Urinary bladder (tissue), 4 donors: ENCODE measurements around the gene HPSE2. TPM values are rescaled to one million over a fixed set of nuclear protein-coding genes. Genes with fewer than 3 reads are reported as not detected.

ENCODE experiments used
- DNase-seq: peaks from one replicate; pipeline ENCODE4 v3.0.0-alpha.2; 2015; ENCODE audit errors: extremely low spot score
- H3K27ac ChIP-seq: one replicate; pipeline ENCODE4 v1.5.1; 2013; ENCODE audit warnings: low read depth, mild to moderate bottlenecking, moderate library complexity
- H3K36me3 ChIP-seq: one replicate; pipeline ENCODE4 v1.6.1; 2013; ENCODE audit warnings: mild to moderate bottlenecking, moderate library complexity; ENCODE audit not compliant: insufficient read depth
- H3K4me1 ChIP-seq: one replicate; pipeline ENCODE4 v1.6.1; 2013; ENCODE audit warnings: mild to moderate bottlenecking, moderate library complexity; ENCODE audit not compliant: insufficient read depth
- H3K4me3 ChIP-seq: one replicate; pipeline ENCODE4 v1.5.1; 2013; ENCODE audit warnings: low read depth, low read length
- WGBS: extraction: QIAGEN DNeasy Blood & Tissue Kit; methylation state at CpG from one replicate; pipeline ENCODE4 v1.1.7; 2013; 5-methylcytosine and 5-hydroxymethylcytosine counted together
- polyA plus RNA-seq: library from polyadenylated mRNA; stranded (reverse); fragments of 200-250 nt; gene quantifications from one replicate; pipeline ENCODE4 v1.2.3, GENCODE V29; 2013
- total RNA-seq: library from RNA; depleted of rRNA; stranded (reverse); fragments of >200 nt; gene quantifications from one replicate; pipeline ENCODE4 v1.2.3, GENCODE V29; 2014
- donor health status: healthy with polysubstance abuse.
- donor health status: healthy.

The HPSE2 gene
- total and polyA plus RNA-seq, 2 donors = 46.3 to 48.1 TPM

- no peaks in the 10 kb centered on the region for H3K4me1 ChIP-seq
- H3K27ac ChIP-seq = no peak overlapping the region
- no peak for DNase-seq
- H3K36me3 ChIP-seq = peaks cover 16% of the 10 kb centered on the region
- H3K4me3 ChIP-seq = no peak overlapping the region
- 97% methylated on average over 8 of the region's 8 CpGs for WGBS
Measured at GRCh38 chr10:98430427-98430826, 805.2 kb downstream of the HPSE2 start.

- Histone ChIP-seq H3K4me3 (no peak overlapping the region), H3K4me1 (no peaks in the 10 kb centered on the region), H3K36me3 (peaks cover 13% of the 10 kb centered on the region), H3K27ac (no peak overlapping the region)
- no peak for DNase-seq
- WGBS = 95% methylated on average over 22 of the region's 22 CpGs
Measured at GRCh38 chr10:98429320-98430072, 806.2 kb downstream of the HPSE2 start.

DNA sequence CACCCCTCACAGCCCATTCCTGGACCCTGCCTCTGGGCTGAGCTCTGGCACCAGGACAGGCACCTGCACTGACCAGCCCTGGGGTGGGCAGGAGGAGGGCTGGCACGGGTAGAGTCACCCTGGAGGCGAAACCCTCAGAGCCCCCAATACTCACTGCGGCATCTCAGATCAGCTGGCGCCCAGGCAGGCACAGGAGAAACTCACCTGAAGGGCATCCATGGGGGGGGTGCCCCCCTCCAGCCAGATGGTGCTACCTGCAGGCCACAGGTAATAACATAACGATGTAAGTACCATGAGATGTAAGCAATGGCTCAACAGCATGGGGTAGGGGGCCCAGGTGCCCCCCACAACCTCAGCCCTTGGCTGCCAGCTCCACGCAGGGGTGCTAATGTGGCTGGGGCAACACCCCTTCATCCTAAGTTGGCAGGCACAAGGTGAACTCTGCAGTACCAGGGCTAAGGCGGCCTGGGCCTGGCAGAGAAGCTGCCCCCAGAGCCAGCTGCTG is 808.6 kb downstream of the HPSE2 start:
- Histone ChIP-seq H3K27ac (no peak overlapping the region), H3K36me3 (peaks cover 8% of the 10 kb centered on the region), H3K4me1 (no peaks in the 10 kb centered on the region), H3K4me3 (no peak overlapping the region)
- no peak for DNase-seq
- WGBS = 95% methylated on average over 7 of the region's 7 CpGs

DNA sequence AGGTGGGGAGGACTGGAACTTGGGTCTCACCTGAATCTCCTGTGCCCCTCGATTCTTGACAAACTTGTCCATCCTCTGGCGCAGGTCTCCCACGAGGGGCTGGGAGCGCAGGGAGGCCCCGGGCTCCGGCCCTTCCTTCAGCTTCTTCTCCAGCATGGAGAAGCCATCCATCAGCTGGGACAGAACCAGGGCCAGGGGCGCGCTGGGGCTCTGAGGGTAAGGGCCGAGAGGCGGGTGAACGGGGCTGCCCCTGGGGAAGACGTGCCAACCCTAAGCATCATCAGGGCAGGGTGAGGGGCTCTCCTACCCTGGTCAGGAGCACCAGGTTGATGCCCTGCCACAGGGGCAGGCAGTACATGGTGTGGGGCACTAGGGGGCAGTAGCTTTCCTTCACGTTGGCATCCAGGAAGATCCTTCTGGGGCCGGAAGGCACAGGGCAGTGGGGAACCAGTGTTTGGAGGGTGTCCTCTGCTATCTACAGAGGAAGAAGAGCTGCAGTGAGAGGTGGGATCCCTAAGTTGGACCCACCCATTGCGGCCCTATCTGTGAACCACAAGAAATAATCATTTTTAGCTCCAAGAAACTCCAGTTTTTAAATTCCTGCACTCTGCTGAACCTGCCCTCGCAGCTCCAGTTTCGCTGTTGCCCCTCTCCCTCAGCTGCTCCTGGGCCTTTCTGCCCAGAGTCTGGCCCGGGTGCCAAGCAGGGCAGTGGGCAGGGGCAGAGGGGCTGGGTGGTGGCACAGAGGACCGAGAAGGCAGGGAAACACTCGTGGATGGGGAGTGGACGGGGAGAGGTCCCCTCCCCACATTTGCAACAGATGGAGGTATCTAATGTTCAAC is 809.9 kb downstream of the HPSE2 start:
- H3K36me3 ChIP-seq = peaks cover 8% of the 10 kb centered on the region
- H3K27ac ChIP-seq = no peak overlapping the region
- H3K4me1 ChIP-seq = no peaks in the 10 kb centered on the region
- no peak overlapping the region for H3K4me3 ChIP-seq
- WGBS = 92% methylated on average over 21 of the region's 21 CpGs
- no peak for DNase-seq

GRCh38 chr10:98424295-98425254 is 811.1 kb downstream of the HPSE2 start:
- H3K27ac ChIP-seq = no peak overlapping the region
- DNase-seq = no peak
- no peak overlapping the region for H3K4me3 ChIP-seq
- peaks cover 2% of the 10 kb centered on the region for H3K36me3 ChIP-seq
- WGBS = 90% methylated on average over 23 of the region's 23 CpGs
- no peaks in the 10 kb centered on the region for H3K4me1 ChIP-seq

DNA sequence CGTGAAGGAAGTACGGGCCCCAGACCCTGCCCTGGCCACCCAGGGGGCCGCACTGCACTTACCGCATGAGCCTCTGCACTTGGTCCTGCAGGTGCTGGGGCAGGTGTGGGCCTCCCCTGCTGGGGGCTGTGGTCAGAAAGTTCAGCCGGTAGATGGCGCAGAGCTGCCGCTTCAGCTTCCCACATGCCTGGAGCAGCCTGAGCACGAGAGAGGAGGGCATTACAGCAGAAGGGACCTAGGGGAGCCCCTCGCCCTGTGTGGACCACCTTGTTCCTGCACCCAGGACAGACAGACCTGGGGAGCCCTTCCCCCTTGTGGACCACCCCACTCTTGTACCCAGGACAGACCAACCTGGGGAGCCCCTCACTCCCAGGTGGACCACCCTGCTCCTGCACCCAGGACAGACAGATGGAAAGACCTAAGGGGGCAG is 811.9 kb downstream of the HPSE2 start:
- Histone ChIP-seq H3K4me3 (no peak overlapping the region), H3K36me3 (peaks cover 2% of the 10 kb centered on the region), H3K4me1 (no peaks in the 10 kb centered on the region), H3K27ac (no peak overlapping the region)
- WGBS = 80% methylated on average over 9 of the region's 9 CpGs
- DNase-seq = no peak

DNA sequence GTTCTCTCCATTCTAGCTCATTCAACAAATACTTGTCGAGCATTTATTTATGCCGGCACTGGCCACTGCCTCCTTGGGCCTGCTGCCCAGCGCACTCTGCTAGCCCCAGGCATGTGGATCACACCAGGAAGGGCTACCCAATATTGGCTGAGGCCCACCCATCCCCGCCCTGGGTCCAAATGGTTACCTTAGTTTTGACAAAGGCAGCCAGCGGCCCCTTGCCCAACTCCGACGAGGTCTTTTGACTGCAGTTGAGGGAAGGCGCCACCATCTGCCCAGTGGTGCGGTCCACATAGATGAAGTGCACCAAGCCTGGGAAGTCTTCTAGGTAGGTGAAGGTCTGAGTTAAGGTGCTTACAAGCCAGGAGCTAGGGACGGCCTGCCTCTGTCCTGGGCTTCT is 813.5 kb downstream of the HPSE2 start:
- peaks cover 2% of the 10 kb centered on the region for H3K36me3 ChIP-seq
- H3K4me1 ChIP-seq = no peaks in the 10 kb centered on the region
- H3K27ac ChIP-seq = no peak overlapping the region
- no peak overlapping the region for H3K4me3 ChIP-seq
- DNase-seq = no peak
- WGBS = 96% methylated on average over 10 of the region's 10 CpGs

- no peak for DNase-seq
- no peak overlapping the region for H3K4me3 ChIP-seq
- WGBS = 87% methylated on average over 9 of the region's 9 CpGs
- peaks cover 2% of the 10 kb centered on the region for H3K36me3 ChIP-seq
- no peak overlapping the region for H3K27ac ChIP-seq
- no peaks in the 10 kb centered on the region for H3K4me1 ChIP-seq
Measured at GRCh38 chr10:98420786-98421185, 814.9 kb downstream of the HPSE2 start.

DNA sequence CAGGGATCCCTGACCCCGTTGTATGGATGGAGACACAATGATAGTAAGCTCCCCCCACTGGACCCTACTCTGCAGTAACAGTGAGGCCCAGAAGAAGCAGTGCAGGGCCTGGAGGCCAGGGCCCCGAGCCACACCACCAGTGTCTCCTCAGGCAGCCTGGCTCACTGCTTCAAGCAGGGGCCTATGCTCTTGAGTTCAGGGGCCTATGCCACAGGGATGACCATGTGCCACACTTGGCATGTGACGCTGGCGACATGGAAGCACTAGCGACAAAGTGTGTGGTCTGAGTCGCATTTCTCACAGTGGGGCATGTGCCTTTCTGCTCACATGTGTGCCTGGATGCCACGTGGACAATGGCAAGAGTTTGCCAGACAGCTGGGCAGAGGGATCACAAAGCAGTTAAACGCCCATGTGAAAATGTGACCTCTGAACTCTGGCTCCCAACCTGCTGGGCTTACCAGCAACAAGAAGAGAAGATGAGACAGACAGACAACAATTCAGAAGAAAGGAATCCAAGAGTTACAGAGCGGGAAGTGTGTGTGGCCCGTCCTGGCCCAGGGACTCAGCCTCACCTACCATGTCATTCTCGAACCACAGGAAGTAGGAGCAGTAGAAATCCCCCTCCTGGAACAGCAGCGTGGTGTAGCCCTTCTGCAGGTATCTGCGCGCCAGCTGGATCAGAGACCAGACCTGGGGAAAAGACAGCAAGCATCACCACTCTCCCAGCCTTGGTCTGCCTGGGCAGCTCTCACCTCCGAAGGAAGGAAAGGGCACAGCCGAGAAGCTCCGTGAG is 816.0 kb downstream of the HPSE2 start:
- no peak for DNase-seq
- Histone ChIP-seq H3K27ac (no peak overlapping the region), H3K4me1 (no peaks in the 10 kb centered on the region), H3K36me3 (no peaks in the 10 kb centered on the region), H3K4me3 (no peak overlapping the region)
- WGBS = 94% methylated on average over 17 of the region's 17 CpGs

GRCh38 chr10:98418665-98419468 is 816.8 kb downstream of the HPSE2 start:
- Histone ChIP-seq H3K4me1 (no peaks in the 10 kb centered on the region), H3K36me3 (no peaks in the 10 kb centered on the region), H3K27ac (no peak overlapping the region), H3K4me3 (no peak overlapping the region)
- 91% methylated on average over 18 of the region's 18 CpGs for WGBS
- DNase-seq = no peak

- no peak for DNase-seq
- 91% methylated on average over 21 of the region's 21 CpGs for WGBS
- no peaks in the 10 kb centered on the region for H3K4me1 ChIP-seq
- H3K36me3 ChIP-seq = no peaks in the 10 kb centered on the region
- H3K27ac ChIP-seq = no peak overlapping the region
- H3K4me3 ChIP-seq = no peak overlapping the region
Measured at GRCh38 chr10:98417973-98418664, 817.5 kb downstream of the HPSE2 start.
